HCT116 (cell line): ENCODE measurements around the gene CAMK2D. TPM values are rescaled to one million over a fixed set of nuclear protein-coding genes. Genes with fewer than 3 reads are reported as not detected.
"Not testable (repeated sequence)": the region's sequence is repeated elsewhere in the genome, so short reads cannot be mapped to it uniquely, and the experiment has no call there.

Experiments used
- ATAC-seq: fragments of 200-7000 bp; cut with Tn5 transposase; 2 replicates; pipeline ENCODE4 v1.9.1; 2020; ENCODE audit warnings: mild to moderate bottlenecking, moderate library complexity
- BruUV-seq: library from RNA; stranded (reverse); fragments of 400-500 nt; replicated peaks from 2 replicates; lab custom pipeline; 2021; lab: Mats Ljungman, UMichigan
- CTCF ChIA-PET: fragments of 300-600 bp; sonication (Branson Sonifier 250); formaldehyde crosslinking; loops from one replicate; lab custom pipeline; 2021; ENCODE audit warnings: antibody characterized with exemption; lab: Charles Lee
- POLR2A ChIA-PET: fragments of 300-600, 350-600 bp; sonication (Branson Sonifier 250); formaldehyde crosslinking; loops from one replicate; lab custom pipeline; 2021; ENCODE audit warnings: antibody characterized with exemption; lab: Charles Lee
- RAD21 ChIA-PET, 2 experiments: fragments of 300-600 bp; sonication (Branson Sonifier 250); formaldehyde crosslinking; loops; one replicate each; lab custom pipeline; 2023; ENCODE audit warnings: low total read pairs in 2 of 2; ENCODE audit not compliant: uncharacterized antibody in 2 of 2, unreplicated experiment in 2 of 2, low non-redundant PET in 1 of 2; lab: Charles Lee
- DNase-seq: peaks from one replicate; pipeline ENCODE4 v3.0.0-alpha.2; 2010; ENCODE audit warnings: low read depth, low spot score
- H2AFZ ChIP-seq: fragments of 200-600 bp; shearing (Covaris generic), sonication (generic); 2 replicates; pipeline ENCODE4 v1.6.1; 2017; ENCODE audit warnings: low read depth, mixed run types, mixed read lengths, antibody characterized with exemption, low read length; ENCODE audit not compliant: poor library complexity, severe bottlenecking
- H3K27ac ChIP-seq: 2 replicates; pipeline ENCODE4 v1.5.1; 2012; ENCODE audit warnings: low read depth, low read length
- H3K27me3 ChIP-seq: fragments of 200-600 bp; sonication (generic); 2 replicates; pipeline ENCODE4 v1.6.1; 2016; ENCODE audit warnings: mixed run types, low read length, mixed read lengths; ENCODE audit not compliant: insufficient read depth
- H3K36me3 ChIP-seq, 2 experiments: fragments of 200-500 bp in 1 of 2; fragments of 200-600 bp in 1 of 2; sonication (Bioruptor generic) in 1 of 2; sonication (generic) in 1 of 2; 2 replicates each; pipeline versions ENCODE4 v1.5.1 to v1.6.1; 2014 to 2016; ENCODE audit warnings: low read length in 2 of 2, inconsistent platforms in 1 of 2, mixed read lengths in 1 of 2, mixed run types in 1 of 2; ENCODE audit not compliant: insufficient read depth in 2 of 2, control insufficient read depth in 1 of 2
- H3K4me1 ChIP-seq, 2 experiments: fragments of 200-600 bp in 1 of 2; sonication (generic) in 1 of 2; 2 replicates each; pipeline versions ENCODE4 v1.5.1 to v1.6.1; 2012 to 2017; ENCODE audit warnings: low read length in 2 of 2, inconsistent platforms in 1 of 2, mild to moderate bottlenecking in 1 of 2, mixed read lengths in 1 of 2, mixed run types in 1 of 2, moderate library complexity in 1 of 2; ENCODE audit not compliant: insufficient read depth in 2 of 2, control insufficient read depth in 1 of 2
- H3K4me2 ChIP-seq: fragments of 200-600 bp; sonication (generic); 2 replicates; pipeline ENCODE4 v1.6.1; 2017; ENCODE audit warnings: mixed run types, low read length, mixed read lengths
- H3K4me3 ChIP-seq, 2 experiments: fragments of 200-600 bp in 1 of 2; sonication (generic) in 1 of 2; replicated peaks in 1 of 2; 2 replicates each; pipeline ENCODE4 v1.5.1; 2011 to 2016; ENCODE audit warnings: low read length in 2 of 2, control low read depth in 1 of 2, low read depth in 1 of 2, mild to moderate bottlenecking in 1 of 2, mixed read lengths in 1 of 2, mixed run types in 1 of 2
- H3K79me2 ChIP-seq: fragments of 200-600 bp; sonication (generic); 2 replicates; pipeline ENCODE4 v1.6.1; 2017; ENCODE audit warnings: mild to moderate bottlenecking, mixed run types, low read length, moderate library complexity, mixed read lengths; ENCODE audit not compliant: insufficient read depth
- H3K9ac ChIP-seq: fragments of 200-600 bp; sonication (generic); 2 replicates; pipeline ENCODE4 v1.6.1; 2016; ENCODE audit warnings: low read length, mixed read lengths
- H3K9me2 ChIP-seq: fragments of 200-600 bp; sonication (generic), shearing (Covaris generic); 2 replicates; pipeline ENCODE4 v1.6.1; 2017; ENCODE audit warnings: mixed run types, mild to moderate bottlenecking, moderate library complexity; ENCODE audit not compliant: insufficient read depth
- H3K9me3 ChIP-seq, 2 experiments: fragments of 200-500 bp in 1 of 2; fragments of 200-600 bp in 1 of 2; sonication (Bioruptor generic) in 1 of 2; sonication (generic) in 1 of 2; 2 replicates each; pipeline ENCODE4 v1.6.1; 2014 to 2017; ENCODE audit warnings: low read length in 2 of 2, mixed read lengths in 2 of 2, inconsistent platforms in 1 of 2, low read depth in 1 of 2, mild to moderate bottlenecking in 1 of 2, mixed run types in 1 of 2, moderate library complexity in 1 of 2; ENCODE audit not compliant: control insufficient read depth in 1 of 2, insufficient read depth in 1 of 2
- H4K20me1 ChIP-seq: fragments of 200-600 bp; sonication (generic), shearing (Covaris generic); 2 replicates; pipeline ENCODE4 v1.6.1; 2017; ENCODE audit warnings: mixed run types, mild to moderate bottlenecking, moderate library complexity; ENCODE audit not compliant: insufficient read depth
- FOSL1 ChIP-seq: IDR thresholded peaks from 2 replicates; pipeline ENCODE4 v1.6.1; 2012; ENCODE audit warnings: low read depth
- POLR2AphosphoS5 ChIP-seq: IDR thresholded peaks from 2 replicates; pipeline ENCODE4 v1.6.1; 2011; ENCODE audit warnings: mild to moderate bottlenecking, low read depth, low read length, moderate library complexity
- SRF ChIP-seq: IDR thresholded peaks from 2 replicates; pipeline ENCODE4 v1.6.1; 2012; ENCODE audit warnings: low read depth
- YY1 ChIP-seq: IDR thresholded peaks from 2 replicates; pipeline ENCODE4 v1.6.1; 2011; ENCODE audit warnings: low read length, low read depth, moderate library complexity, mild to moderate bottlenecking; ENCODE audit not compliant: insufficient replicate concordance; ENCODE audit errors: extremely low read depth
- intact Hi-C: fragments of 100-400 bp; cut with micrococcal nuclease; formaldehyde crosslinking; loops from 2 replicates; pipeline ENCODE4 v1.10.0; 2022
- total RNA-seq: library from RNA; stranded (reverse); gene quantifications from one replicate; pipeline ENCODE4 v1.2.1, GENCODE V29; 2021; ENCODE audit not compliant: unreplicated experiment
- TF ChIP-seq, protein P1 (sequence below): IDR thresholded peaks from 2 replicates; pipeline ENCODE4 v1.6.1; 2012; ENCODE audit warnings: low read depth

Gene CAMK2D
- total RNA-seq, 1 experiment from 2014 or later: 67.0 TPM

DNA sequence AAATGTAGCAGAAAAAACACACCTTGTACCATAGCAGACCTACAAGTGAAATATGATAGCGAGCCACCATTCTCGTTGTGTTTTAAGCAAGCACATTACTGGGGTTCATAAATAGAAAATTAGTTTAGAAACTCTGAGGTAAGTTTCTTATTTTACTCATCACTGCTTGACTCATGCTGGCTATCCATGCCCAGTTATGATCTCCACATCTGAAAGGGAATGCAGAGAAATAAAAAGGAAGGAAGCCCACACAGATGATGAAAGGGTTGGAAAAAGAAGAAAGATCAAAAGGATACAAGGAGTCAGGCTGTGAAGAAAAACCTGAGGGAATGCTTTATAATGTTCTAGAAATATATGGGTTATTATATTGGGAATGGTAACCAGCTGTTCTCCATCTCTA is 54.5 kb downstream of the CAMK2D start (continued):
- TF ChIP-seq, protein P1, sequence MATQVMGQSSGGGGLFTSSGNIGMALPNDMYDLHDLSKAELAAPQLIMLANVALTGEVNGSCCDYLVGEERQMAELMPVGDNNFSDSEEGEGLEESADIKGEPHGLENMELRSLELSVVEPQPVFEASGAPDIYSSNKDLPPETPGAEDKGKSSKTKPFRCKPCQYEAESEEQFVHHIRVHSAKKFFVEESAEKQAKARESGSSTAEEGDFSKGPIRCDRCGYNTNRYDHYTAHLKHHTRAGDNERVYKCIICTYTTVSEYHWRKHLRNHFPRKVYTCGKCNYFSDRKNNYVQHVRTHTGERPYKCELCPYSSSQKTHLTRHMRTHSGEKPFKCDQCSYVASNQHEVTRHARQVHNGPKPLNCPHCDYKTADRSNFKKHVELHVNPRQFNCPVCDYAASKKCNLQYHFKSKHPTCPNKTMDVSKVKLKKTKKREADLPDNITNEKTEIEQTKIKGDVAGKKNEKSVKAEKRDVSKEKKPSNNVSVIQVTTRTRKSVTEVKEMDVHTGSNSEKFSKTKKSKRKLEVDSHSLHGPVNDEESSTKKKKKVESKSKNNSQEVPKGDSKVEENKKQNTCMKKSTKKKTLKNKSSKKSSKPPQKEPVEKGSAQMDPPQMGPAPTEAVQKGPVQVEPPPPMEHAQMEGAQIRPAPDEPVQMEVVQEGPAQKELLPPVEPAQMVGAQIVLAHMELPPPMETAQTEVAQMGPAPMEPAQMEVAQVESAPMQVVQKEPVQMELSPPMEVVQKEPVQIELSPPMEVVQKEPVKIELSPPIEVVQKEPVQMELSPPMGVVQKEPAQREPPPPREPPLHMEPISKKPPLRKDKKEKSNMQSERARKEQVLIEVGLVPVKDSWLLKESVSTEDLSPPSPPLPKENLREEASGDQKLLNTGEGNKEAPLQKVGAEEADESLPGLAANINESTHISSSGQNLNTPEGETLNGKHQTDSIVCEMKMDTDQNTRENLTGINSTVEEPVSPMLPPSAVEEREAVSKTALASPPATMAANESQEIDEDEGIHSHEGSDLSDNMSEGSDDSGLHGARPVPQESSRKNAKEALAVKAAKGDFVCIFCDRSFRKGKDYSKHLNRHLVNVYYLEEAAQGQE: no peak
- TF ChIP-seq POLR2AphosphoS5: no peak
- no peak for TF ChIP-seq YY1
- TF ChIP-seq SRF: no peak
- TF ChIP-seq FOSL1: peak; percentile 54

- H3K9me3 ChIP-seq, H3K27me3 ChIP-seq, H3K4me2 ChIP-seq, BruUV-seq, H3K36me3 ChIP-seq, ATAC-seq, H2AFZ ChIP-seq, H3K9ac ChIP-seq, H3K4me3 ChIP-seq, intact Hi-C loops, H3K9me2 ChIP-seq, H4K20me1 ChIP-seq, DNase-seq, H3K27ac ChIP-seq: not testable (repeated sequence)
- CTCF ChIA-PET: interaction anchor here (1.2 kb wide), 1 partner anchor 310 kb away, joined by 3 read pairs; no protein-coding TSS in a partner anchor
- Histone ChIP-seq H3K4me1 (peaks cover 14 to 28% of the 10 kb centered on the region in 2 experiments; a peak in 3 of 4 replicates), H3K79me2 (peaks cover 12% of the 10 kb centered on the region; the same call in 1 of the 2 replicates)
- POLR2A ChIA-PET: interaction anchor here (0.6 kb wide), 1 partner anchor 66 kb away, joined by 3 read pairs; no protein-coding TSS in a partner anchor
- RAD21 ChIA-PET: interaction anchor here in 1 of 2 experiments (0.6 kb wide), 1 partner anchor 1870 kb away, joined by 3 read pairs; no protein-coding TSS in a partner anchor
Observed at GRCh38 chr4:113705097-113705496, 56.4 kb downstream of the CAMK2D start.
